ENCODE results near the gene XYLT1.

Gene XYLT1

DNA sequence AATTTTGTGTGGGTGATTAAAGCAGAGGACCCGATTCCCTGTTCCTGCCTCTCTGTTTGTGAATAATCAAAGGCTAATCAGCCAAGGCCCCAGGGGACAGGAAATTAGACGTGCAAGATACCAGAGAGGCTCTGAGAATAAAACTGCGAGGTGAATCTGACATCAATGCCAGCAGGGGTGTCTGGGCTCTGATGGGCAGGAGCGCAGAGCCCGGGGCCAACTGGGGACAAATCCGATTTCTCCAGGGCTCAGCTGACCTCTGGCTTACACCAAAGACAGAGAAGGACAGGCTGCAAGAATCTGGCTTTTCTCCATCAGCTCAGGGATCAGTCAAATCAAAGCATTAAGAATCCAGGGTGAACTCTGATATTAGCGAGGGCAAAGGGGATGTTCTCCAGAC, 174.3 kb downstream of the XYLT1 start:
- H3K4me3 ChIP-seq (ENCODE audit: low read depth, low read length): no peak overlapping the region
- TF ChIP-seq, protein P1, sequence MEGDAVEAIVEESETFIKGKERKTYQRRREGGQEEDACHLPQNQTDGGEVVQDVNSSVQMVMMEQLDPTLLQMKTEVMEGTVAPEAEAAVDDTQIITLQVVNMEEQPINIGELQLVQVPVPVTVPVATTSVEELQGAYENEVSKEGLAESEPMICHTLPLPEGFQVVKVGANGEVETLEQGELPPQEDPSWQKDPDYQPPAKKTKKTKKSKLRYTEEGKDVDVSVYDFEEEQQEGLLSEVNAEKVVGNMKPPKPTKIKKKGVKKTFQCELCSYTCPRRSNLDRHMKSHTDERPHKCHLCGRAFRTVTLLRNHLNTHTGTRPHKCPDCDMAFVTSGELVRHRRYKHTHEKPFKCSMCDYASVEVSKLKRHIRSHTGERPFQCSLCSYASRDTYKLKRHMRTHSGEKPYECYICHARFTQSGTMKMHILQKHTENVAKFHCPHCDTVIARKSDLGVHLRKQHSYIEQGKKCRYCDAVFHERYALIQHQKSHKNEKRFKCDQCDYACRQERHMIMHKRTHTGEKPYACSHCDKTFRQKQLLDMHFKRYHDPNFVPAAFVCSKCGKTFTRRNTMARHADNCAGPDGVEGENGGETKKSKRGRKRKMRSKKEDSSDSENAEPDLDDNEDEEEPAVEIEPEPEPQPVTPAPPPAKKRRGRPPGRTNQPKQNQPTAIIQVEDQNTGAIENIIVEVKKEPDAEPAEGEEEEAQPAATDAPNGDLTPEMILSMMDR (conservative IDR thresholded peaks at IDR 0.05; ENCODE audit: low read depth, low read length): no peak
- DNase-seq (ENCODE audit: low read depth): no peak

DNA sequence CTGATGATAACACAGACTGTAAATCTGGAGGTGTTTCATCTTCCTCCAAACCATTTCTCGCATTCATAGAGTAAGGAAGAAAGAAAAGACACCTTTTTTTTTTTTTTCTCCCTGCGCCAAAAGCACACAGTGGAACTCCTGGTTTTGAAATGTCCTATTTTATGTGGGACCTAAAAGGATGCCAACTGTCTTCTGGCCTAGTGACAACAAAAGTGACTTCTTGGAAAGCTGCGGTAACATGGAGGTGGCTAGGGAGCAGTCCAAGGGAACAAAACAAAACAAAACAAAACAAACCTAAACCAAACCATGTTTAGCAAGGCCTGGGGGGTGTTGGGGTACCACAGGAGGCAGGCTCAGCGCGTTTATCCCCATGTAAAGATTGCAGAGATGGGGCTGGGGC, 174.8 kb downstream of the XYLT1 start:
- TF ChIP-seq, protein P1 (conservative IDR thresholded peaks at IDR 0.05; ENCODE audit: low read depth, low read length): no peak
- DNase-seq (ENCODE audit: low read depth): no peak
- no peak overlapping the region for H3K4me3 ChIP-seq (ENCODE audit: low read depth, low read length)

- TF ChIP-seq, protein P1 (conservative IDR thresholded peaks at IDR 0.05; ENCODE audit: low read depth, low read length): no peak
- no peak for DNase-seq (ENCODE audit: low read depth)
- H3K4me3 ChIP-seq (ENCODE audit: low read depth, low read length): no peak overlapping the region
These were observed 175.9 kb downstream of the XYLT1 start for GRCh38 chr16:17294856-17295255.

- TF ChIP-seq, protein P1 (conservative IDR thresholded peaks at IDR 0.05; ENCODE audit: low read depth, low read length): no peak
- DNase-seq (ENCODE audit: low read depth): no peak
- no peak overlapping the region for H3K4me3 ChIP-seq (ENCODE audit: low read depth, low read length)
These were observed 176.8 kb downstream of the XYLT1 start for GRCh38 chr16:17293813-17294558.

- no peak for DNase-seq (ENCODE audit: low read depth)
- TF ChIP-seq, protein P1 (conservative IDR thresholded peaks at IDR 0.05; ENCODE audit: low read depth, low read length): no peak
- no peak overlapping the region for H3K4me3 ChIP-seq (ENCODE audit: low read depth, low read length)
These were observed 179.5 kb downstream of the XYLT1 start for GRCh38 chr16:17291289-17291688.

DNA sequence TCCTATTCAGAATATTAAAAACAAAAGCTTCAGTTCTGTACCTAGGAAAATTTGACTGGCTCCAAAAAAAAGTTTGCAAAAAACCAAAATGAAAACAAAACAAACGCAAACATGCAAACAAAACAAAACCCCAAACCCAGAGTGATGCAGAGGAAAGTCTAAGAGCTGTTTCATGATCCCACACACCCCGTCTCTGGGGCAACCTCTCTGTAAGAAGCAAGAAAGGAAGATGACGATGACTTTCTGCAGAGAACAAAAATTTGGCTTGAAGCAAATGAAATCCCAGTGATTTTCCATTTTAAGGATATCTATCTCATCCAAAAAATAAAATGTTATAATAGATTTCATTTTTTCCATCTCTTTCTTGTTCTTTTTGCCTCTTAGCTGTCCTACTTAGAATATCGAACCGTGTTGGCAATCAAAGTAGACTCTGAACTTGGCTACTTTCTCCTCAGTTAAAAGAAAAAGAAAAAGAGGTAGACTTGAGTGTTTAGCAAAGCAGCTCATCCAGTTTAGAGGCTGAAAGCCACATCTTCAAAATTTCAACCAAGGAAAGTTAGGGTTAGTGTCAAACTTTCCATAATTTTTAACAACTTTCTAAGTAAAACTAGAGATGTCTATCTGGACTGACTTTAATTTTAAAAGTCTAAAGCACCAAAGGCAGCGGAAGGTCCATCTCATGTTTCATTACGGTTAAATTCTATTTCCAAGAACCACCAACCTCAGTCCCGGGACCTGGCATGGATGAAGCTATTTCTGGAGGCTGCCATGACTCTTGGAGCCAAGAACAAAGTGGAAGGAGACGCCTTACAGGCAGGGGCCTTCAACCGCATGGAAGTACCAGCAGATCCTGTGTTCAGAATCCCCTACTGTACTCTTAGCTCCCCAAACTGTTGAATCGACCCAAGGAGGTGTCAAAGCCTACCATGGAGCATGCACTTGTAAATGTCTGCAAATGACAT, 180.8 kb downstream of the XYLT1 start:
- TF ChIP-seq, protein P1 (conservative IDR thresholded peaks at IDR 0.05; ENCODE audit: low read depth, low read length): no peak
- DNase-seq (ENCODE audit: low read depth): no peak
- H3K4me3 ChIP-seq (ENCODE audit: low read depth, low read length): no peak overlapping the region
